ENCODE results near the gene DOK6.

Gene DOK6

GRCh38 chr18:69736730-69737129 lies 336.0 kb downstream of the DOK6 start:
- DNase-seq (ENCODE audit: low read depth, low spot score) = no peak

- DNase-seq (ENCODE audit: low read depth, low spot score) = no peak
These were observed 337.2 kb downstream of the DOK6 start for GRCh38 chr18:69737851-69738250.

- no peak for DNase-seq (ENCODE audit: low read depth, low spot score)
These were observed 346.7 kb downstream of the DOK6 start for GRCh38 chr18:69747388-69747787.

GRCh38 chr18:69752737-69753380 lies 352.2 kb downstream of the DOK6 start:
- DNase-seq (ENCODE audit: low read depth, low spot score) = peak; percentile 54

GRCh38 chr18:69754108-69754507 lies 353.4 kb downstream of the DOK6 start:
- DNase-seq (ENCODE audit: low read depth, low spot score) = no peak

GRCh38 chr18:69755041-69755440 lies 354.4 kb downstream of the DOK6 start:
- no peak for DNase-seq (ENCODE audit: low read depth, low spot score)

GRCh38 chr18:69755856-69756496 lies 355.3 kb downstream of the DOK6 start:
- DNase-seq (ENCODE audit: low read depth, low spot score) = no peak

GRCh38 chr18:69757733-69758132 lies 357.0 kb downstream of the DOK6 start:
- peak; percentile 10 for DNase-seq (ENCODE audit: low read depth, low spot score)

GRCh38 chr18:69758458-69758857 lies 357.8 kb downstream of the DOK6 start:
- DNase-seq (ENCODE audit: low read depth, low spot score) = no peak

GRCh38 chr18:69759046-69759445 lies 358.4 kb downstream of the DOK6 start:
- no peak for DNase-seq (ENCODE audit: low read depth, low spot score)

- no peak for DNase-seq (ENCODE audit: low read depth, low spot score)
These were observed 362.3 kb downstream of the DOK6 start for GRCh38 chr18:69763002-69763401.

- DNase-seq (ENCODE audit: low read depth, low spot score) = no peak
These were observed 363.1 kb downstream of the DOK6 start for GRCh38 chr18:69763821-69764220.

- DNase-seq (ENCODE audit: low read depth, low spot score) = no peak
These were observed 369.6 kb downstream of the DOK6 start for GRCh38 chr18:69770238-69770637.

- DNase-seq (ENCODE audit: low read depth, low spot score) = no peak
These were observed 374.1 kb downstream of the DOK6 start for GRCh38 chr18:69774831-69775230.

GRCh38 chr18:69777248-69777647 lies 376.6 kb downstream of the DOK6 start:
- no peak for DNase-seq (ENCODE audit: low read depth, low spot score)

GRCh38 chr18:69778680-69779079 lies 378.0 kb downstream of the DOK6 start:
- DNase-seq (ENCODE audit: low read depth, low spot score) = no peak

- DNase-seq (ENCODE audit: low read depth, low spot score) = no peak
These were observed 380.2 kb downstream of the DOK6 start for GRCh38 chr18:69780851-69781250.

- DNase-seq (ENCODE audit: low read depth, low spot score) = no peak
These were observed 384.1 kb downstream of the DOK6 start for GRCh38 chr18:69784815-69785214.

GRCh38 chr18:69785466-69785865 lies 384.8 kb downstream of the DOK6 start:
- DNase-seq (ENCODE audit: low read depth, low spot score) = no peak

GRCh38 chr18:69786427-69786826 lies 385.7 kb downstream of the DOK6 start:
- DNase-seq (ENCODE audit: low read depth, low spot score) = no peak

GRCh38 chr18:69787825-69788547 lies 387.3 kb downstream of the DOK6 start:
- no peak for DNase-seq (ENCODE audit: low read depth, low spot score)

- no peak for DNase-seq (ENCODE audit: low read depth, low spot score)
These were observed 389.1 kb downstream of the DOK6 start for GRCh38 chr18:69789794-69790193.

GRCh38 chr18:69790649-69791048 lies 390.0 kb downstream of the DOK6 start:
- no peak for DNase-seq (ENCODE audit: low read depth, low spot score)
